ENCODE data around the gene FCSK. TPM values are rescaled to one million over a fixed set of nuclear protein-coding genes. Genes with fewer than 3 reads are reported as not detected.
"Not testable (repeated sequence)": the region's sequence is repeated elsewhere in the genome, so short reads cannot be mapped to it uniquely, and the experiment has no call there.

The FCSK gene
- polyA plus RNA-seq (2014; cell fraction: cytosol; rRNA removed): 5.6 and 8.2 TPM in 2 replicates
- polyA plus RNA-seq (2014; cell fraction: nucleus; rRNA removed): 34.9 and 44.3 TPM in 2 replicates

- peak; percentile 87 for DNase-seq (ENCODE audit: low spot score)
These were observed at the start of gene FCSK for GRCh38 chr16:70454222-70455034. Gene FCSK (plus strand): TSS chr16:70454595. CDS start chr16:70463191, 8,596 bp downstream.

GRCh38 chr16:70406104-70406503 is 48.3 kb upstream of the FCSK start:
- not testable (repeated sequence) for DNase-seq (ENCODE audit: low spot score)

GRCh38 chr16:70407811-70408274 is 46.6 kb upstream of the FCSK start:
- no peak for DNase-seq (ENCODE audit: low spot score)

GRCh38 chr16:70410734-70411133 is 43.7 kb upstream of the FCSK start:
- no peak for DNase-seq (ENCODE audit: low spot score)

- no peak for DNase-seq (ENCODE audit: low spot score)
These were observed 42.0 kb upstream of the FCSK start for GRCh38 chr16:70412385-70412784.

- DNase-seq (ENCODE audit: low spot score): not testable (repeated sequence)
These were observed 40.8 kb upstream of the FCSK start for GRCh38 chr16:70413572-70413971.

- no peak for DNase-seq (ENCODE audit: low spot score)
These were observed 37.4 kb upstream of the FCSK start for GRCh38 chr16:70416748-70417616.

- no peak for DNase-seq (ENCODE audit: low spot score)
These were observed 36.7 kb upstream of the FCSK start for GRCh38 chr16:70417661-70418060.

- DNase-seq (ENCODE audit: low spot score): no peak
These were observed 36.0 kb upstream of the FCSK start for GRCh38 chr16:70418274-70418992.

- DNase-seq (ENCODE audit: low spot score): no peak
These were observed 35.4 kb upstream of the FCSK start for GRCh38 chr16:70418993-70419318.

GRCh38 chr16:70419384-70420327 is 34.7 kb upstream of the FCSK start:
- no peak for DNase-seq (ENCODE audit: low spot score)

- DNase-seq (ENCODE audit: low spot score): no peak
These were observed 33.4 kb upstream of the FCSK start for GRCh38 chr16:70421014-70421413.

GRCh38 chr16:70421473-70422311 is 32.7 kb upstream of the FCSK start:
- no peak for DNase-seq (ENCODE audit: low spot score)

- DNase-seq (ENCODE audit: low spot score): no peak
These were observed 31.9 kb upstream of the FCSK start for GRCh38 chr16:70422543-70422942.

GRCh38 chr16:70427786-70428177 is 26.6 kb upstream of the FCSK start:
- DNase-seq (ENCODE audit: low spot score): no peak

GRCh38 chr16:70428178-70428998 is 26.0 kb upstream of the FCSK start:
- peak; percentile 91 for DNase-seq (ENCODE audit: low spot score)

GRCh38 chr16:70429888-70430666 is 24.3 kb upstream of the FCSK start:
- DNase-seq (ENCODE audit: low spot score): no peak

All from SK-N-DZ (cell line).